Lung (tissue), 12 donors: ENCODE measurements around the gene ZNF14. TPM values are rescaled to one million over a fixed set of nuclear protein-coding genes. Genes with fewer than 3 reads are reported as not detected.

Experiments used
- ATAC-seq: fragments of 200-7000 bp; cut with Tn5 transposase; one replicate; pipeline ENCODE4 v1.9.1; 2020; ENCODE audit warnings: moderate number of reproducible peaks; ENCODE audit not compliant: insufficient read depth, low FRiP score
- DNase-seq, 3 donors: peaks; one replicate each; pipeline ENCODE4 v3.0.0-alpha.2; 2013 to 2017
- H3K27ac ChIP-seq, 2 donors: one replicate each; pipeline ENCODE4 v1.5.1; 2013; ENCODE audit warnings: mild to moderate bottlenecking in 2 of 2, moderate library complexity in 2 of 2, control low read depth in 1 of 2, inconsistent platforms in 1 of 2, low read depth in 1 of 2, low read length in 1 of 2
- H3K27me3 ChIP-seq, 3 donors: one replicate each; pipeline ENCODE4 v1.5.1; 2013; ENCODE audit warnings: low read length in 2 of 3; ENCODE audit not compliant: control insufficient read depth in 3 of 3, insufficient read depth in 3 of 3
- H3K36me3 ChIP-seq, 4 donors: one replicate each; pipeline ENCODE4 v1.5.1; 2013; ENCODE audit warnings: low read length in 4 of 4, mild to moderate bottlenecking in 1 of 4, moderate library complexity in 1 of 4; ENCODE audit not compliant: control insufficient read depth in 4 of 4, insufficient read depth in 4 of 4
- H3K4me1 ChIP-seq, 5 donors: one replicate each; pipeline ENCODE4 v1.5.1; 2013; ENCODE audit warnings: low read length in 5 of 5, mild to moderate bottlenecking in 2 of 5, moderate library complexity in 1 of 5; ENCODE audit not compliant: control insufficient read depth in 5 of 5, insufficient read depth in 5 of 5
- H3K4me3 ChIP-seq: one replicate; pipeline ENCODE4 v1.5.1; 2013; ENCODE audit warnings: mild to moderate bottlenecking, control low read depth, moderate library complexity
- H3K9ac ChIP-seq, 2 donors: one replicate each; pipeline ENCODE4 v1.5.1; 2013; ENCODE audit warnings: low read length in 2 of 2, control low read depth in 1 of 2; ENCODE audit not compliant: insufficient read depth in 1 of 2
- H3K9me3 ChIP-seq, 4 donors: one replicate each; pipeline ENCODE4 v1.5.1; 2013; ENCODE audit warnings: low read length in 3 of 4, mild to moderate bottlenecking in 1 of 4, moderate library complexity in 1 of 4; ENCODE audit not compliant: control insufficient read depth in 4 of 4, insufficient read depth in 3 of 4
- WGBS, 2 donors: extraction: QIAGEN DNeasy Blood & Tissue Kit; methylation state at CpG; one replicate each; pipeline ENCODE4 v1.1.7; 2013; 5-methylcytosine and 5-hydroxymethylcytosine counted together
- polyA plus RNA-seq, 2 donors: library from polyadenylated mRNA; stranded (reverse); fragments of 200-250 nt; gene quantifications; one replicate each; pipeline ENCODE4 v1.2.1, GENCODE V29; 2013
- total RNA-seq, 2 donors: library from RNA; depleted of rRNA in 1 of 2; stranded (reverse); fragments of >200 nt in 1 of 2; gene quantifications; one replicate each; pipeline ENCODE4 v1.2.1, GENCODE V29; 2014 to 2021
- TF ChIP-seq, protein P1 (sequence below): IDR thresholded peaks from 2 replicates; pipeline ENCODE4 v1.5.1; 2012; ENCODE audit warnings: mild to moderate bottlenecking; ENCODE audit errors: control extremely low read depth, extremely low read depth
- donor health status: control.
- donor health status: control.
- donor health status: Bipolar disorder and iron deficiency.
- donor health status: healthy.
- donor health status: DM: yes; HTN: yes; CAD: no.

Gene ZNF14
- total and polyA plus RNA-seq, 4 donors: 2.6 to 18.1 (median 3.9) TPM

DNA sequence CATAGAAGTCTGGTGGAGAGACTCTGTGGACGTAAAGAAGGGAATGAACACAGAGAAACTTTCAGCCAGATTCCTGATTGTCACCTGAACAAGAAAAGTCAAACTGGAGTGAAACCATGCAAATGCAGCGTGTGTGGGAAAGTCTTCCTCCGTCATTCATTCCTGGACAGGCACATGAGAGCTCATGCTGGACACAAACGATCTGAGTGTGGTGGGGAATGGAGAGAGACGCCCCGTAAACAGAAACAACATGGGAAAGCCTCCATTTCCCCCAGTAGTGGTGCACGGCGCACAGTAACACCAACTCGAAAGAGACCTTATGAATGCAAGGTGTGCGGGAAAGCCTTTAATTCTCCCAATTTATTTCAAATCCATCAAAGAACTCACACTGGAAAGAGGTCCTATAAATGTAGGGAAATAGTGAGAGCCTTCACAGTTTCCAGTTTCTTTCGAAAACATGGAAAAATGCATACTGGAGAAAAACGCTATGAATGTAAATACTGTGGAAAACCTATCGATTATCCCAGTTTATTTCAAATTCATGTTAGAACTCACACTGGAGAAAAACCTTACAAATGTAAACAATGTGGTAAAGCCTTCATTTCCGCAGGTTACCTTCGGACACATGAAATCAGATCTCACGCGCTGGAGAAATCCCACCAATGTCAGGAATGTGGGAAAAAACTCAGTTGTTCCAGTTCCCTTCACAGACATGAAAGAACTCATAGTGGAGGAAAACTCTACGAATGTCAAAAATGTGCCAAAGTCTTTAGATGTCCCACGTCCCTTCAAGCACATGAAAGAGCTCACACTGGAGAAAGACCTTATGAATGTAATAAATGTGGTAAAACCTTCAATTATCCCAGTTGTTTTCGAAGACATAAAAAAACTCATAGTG is 53.5 kb downstream of the ZNF14 start:
- no peaks in the 10 kb centered on the region for H3K4me1 ChIP-seq
- no peak overlapping the region for H3K4me3 ChIP-seq
- H3K27me3 ChIP-seq: no peaks in the 10 kb centered on the region
- DNase-seq (no peak), ATAC-seq (no peak)
- no peak overlapping the region for H3K9ac ChIP-seq
- H3K27ac ChIP-seq: no peak overlapping the region
- 98 to 99% methylated on average over 20 of the region's 20 CpGs for WGBS, 2 donors
- H3K9me3 ChIP-seq: peaks cover 0 to 34% (median 1%) of the 10 kb centered on the region in 4 donors
- peaks cover 18 to 30% (median 21%) of the 10 kb centered on the region in 4 donors for H3K36me3 ChIP-seq
- TF ChIP-seq, protein P1, sequence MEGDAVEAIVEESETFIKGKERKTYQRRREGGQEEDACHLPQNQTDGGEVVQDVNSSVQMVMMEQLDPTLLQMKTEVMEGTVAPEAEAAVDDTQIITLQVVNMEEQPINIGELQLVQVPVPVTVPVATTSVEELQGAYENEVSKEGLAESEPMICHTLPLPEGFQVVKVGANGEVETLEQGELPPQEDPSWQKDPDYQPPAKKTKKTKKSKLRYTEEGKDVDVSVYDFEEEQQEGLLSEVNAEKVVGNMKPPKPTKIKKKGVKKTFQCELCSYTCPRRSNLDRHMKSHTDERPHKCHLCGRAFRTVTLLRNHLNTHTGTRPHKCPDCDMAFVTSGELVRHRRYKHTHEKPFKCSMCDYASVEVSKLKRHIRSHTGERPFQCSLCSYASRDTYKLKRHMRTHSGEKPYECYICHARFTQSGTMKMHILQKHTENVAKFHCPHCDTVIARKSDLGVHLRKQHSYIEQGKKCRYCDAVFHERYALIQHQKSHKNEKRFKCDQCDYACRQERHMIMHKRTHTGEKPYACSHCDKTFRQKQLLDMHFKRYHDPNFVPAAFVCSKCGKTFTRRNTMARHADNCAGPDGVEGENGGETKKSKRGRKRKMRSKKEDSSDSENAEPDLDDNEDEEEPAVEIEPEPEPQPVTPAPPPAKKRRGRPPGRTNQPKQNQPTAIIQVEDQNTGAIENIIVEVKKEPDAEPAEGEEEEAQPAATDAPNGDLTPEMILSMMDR: no peak

DNA sequence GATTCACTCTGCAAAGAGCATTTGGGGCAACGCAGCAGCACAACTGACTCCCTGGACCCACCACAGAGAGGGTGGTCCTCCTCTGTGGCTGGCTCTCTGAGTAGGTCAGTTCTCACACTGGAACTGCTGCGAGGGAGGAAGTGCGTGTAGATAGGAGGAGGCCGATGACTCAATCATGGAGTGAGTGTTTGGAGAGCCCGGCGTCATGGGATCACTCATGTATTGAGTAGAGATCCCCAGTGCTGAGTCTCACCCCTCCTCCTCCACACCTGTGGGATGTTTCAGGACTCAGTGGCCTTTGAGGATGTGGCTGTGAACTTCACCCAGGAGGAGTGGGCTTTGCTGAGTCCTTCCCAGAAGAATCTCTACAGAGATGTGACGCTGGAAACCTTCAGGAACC is 55.3 kb downstream of the ZNF14 start:
- WGBS, 2 donors: 95 to 99% methylated on average over 7 of the region's 7 CpGs
- Histone ChIP-seq H3K36me3 (peaks cover 18 to 30% (median 21%) of the 10 kb centered on the region in 4 donors), H3K4me1 (no peaks in the 10 kb centered on the region), H3K9me3 (peaks cover 0 to 34% (median 1%) of the 10 kb centered on the region in 4 donors), H3K4me3 (no peak overlapping the region), H3K27ac (no peak overlapping the region), H3K9ac (no peak overlapping the region), H3K27me3 (no peaks in the 10 kb centered on the region)
- DNase-seq (no peak), ATAC-seq (no peak)
- TF ChIP-seq, protein P1: no peak

DNA sequence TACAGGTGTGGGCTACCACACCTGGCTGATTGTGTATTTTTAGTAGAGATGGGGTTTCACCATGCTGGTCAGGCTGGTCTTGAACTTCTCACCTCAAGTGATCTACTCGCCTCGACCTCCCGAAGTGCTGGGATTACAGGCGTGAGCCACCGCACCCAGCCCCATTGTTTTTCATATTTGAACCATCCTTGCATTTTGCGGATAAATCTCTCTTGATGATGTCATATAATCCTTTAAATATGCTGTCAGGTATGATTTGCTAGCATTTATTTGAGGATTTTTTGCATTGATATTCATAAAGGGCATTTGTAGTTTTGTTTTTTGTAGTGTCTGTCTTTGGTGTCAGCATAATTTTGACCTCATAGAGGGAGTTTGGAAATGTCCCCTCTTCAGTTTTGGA is 58.6 kb downstream of the ZNF14 start:
- H3K36me3 ChIP-seq: peaks cover 10 to 20% (median 13%) of the 10 kb centered on the region in 4 donors
- H3K4me3 ChIP-seq: no peak overlapping the region
- peaks cover 0 to 21% (median 1%) of the 10 kb centered on the region in 4 donors for H3K9me3 ChIP-seq
- ATAC-seq (no peak), DNase-seq (no peak)
- H3K9ac ChIP-seq: no peak overlapping the region
- WGBS, 2 donors: 98 to 99% methylated on average over 6 of the region's 6 CpGs
- H3K27me3 ChIP-seq: no peaks in the 10 kb centered on the region
- peaks cover 0 to 11% (median 4%) of the 10 kb centered on the region in 5 donors for H3K4me1 ChIP-seq
- no peak overlapping the region for H3K27ac ChIP-seq
- TF ChIP-seq, protein P1: no peak
